ENCODE measurements around the gene ZFHX3.

ZFHX3 gene

DNA sequence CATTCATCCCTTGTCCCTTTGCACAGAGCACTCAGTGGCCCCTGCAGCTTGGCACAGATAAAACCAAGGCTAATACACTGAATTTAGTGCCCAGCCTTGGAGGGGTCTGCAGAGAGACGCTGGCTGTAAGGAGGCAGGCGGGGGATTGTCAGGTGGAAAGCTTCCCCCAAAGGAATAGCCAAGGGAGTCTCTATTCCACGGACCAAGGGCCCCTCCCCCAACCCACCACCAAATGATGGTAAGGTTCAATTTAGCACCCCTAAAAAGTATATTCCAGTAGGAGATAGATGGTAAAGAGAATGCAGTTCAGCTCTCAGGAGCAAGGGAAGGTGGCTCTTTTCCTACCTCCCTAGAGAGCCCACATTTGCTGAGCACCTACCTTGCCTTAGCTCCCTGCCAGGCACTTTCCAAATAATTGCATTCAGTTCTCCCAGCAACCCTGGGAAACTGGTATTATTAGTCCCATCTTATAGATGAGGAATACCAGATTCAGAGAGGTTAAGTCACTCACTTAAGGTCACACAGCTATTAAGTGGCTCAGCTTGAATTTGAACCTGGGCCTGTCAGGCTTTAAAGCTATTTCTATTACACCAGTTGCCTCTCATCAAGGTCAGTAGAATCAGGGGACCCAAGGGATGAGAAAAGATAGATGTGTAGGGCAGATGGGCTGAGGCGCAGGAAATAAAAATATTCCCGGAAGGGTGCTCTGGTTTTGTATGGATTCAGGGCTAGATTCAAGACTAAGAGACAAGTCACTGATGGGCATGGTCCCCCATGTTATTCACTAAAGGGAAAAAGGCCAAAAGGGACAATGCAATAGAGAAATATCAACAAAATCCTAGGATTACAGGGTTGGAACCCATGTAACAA lies 20.0 kb upstream of the ZFHX3 start:
- DNase-seq = no peak

DNA sequence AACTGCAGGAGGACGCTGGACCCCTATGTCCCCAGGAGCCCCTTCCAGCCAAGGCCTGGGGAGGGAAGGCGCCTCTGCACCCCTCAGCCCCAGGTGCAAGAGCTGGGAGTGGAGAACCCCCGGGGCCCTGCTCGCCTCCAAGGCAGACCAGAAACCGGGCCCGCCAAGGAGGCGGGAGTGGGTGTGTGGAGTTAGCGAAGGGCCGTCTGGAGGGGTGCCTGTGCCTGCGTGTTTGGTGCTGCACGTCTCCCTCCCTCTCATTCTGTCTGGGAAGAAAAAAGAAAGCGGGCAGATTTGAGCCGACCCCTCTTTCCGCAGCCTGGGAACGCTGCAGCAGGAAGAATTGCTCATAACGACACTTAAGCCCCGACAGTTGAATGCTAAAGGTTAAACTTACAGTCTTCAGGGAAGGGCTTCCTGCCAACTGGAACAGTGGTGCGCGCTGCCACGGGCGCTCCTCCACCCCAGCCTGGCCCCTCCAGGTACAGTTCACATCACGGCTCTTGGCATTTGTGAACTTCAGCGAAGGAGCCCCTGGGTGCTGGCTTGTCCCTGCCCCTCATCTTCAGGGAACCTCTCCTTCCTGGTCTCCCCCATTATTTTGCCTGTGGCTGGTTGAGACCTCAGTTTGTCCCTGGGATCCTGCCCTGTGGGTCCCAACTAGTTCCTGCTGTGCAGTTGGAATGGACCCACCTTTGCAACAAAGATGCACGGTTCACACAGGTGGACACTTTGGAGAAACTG lies 19.2 kb upstream of the ZFHX3 start:
- no peak for DNase-seq

DNA sequence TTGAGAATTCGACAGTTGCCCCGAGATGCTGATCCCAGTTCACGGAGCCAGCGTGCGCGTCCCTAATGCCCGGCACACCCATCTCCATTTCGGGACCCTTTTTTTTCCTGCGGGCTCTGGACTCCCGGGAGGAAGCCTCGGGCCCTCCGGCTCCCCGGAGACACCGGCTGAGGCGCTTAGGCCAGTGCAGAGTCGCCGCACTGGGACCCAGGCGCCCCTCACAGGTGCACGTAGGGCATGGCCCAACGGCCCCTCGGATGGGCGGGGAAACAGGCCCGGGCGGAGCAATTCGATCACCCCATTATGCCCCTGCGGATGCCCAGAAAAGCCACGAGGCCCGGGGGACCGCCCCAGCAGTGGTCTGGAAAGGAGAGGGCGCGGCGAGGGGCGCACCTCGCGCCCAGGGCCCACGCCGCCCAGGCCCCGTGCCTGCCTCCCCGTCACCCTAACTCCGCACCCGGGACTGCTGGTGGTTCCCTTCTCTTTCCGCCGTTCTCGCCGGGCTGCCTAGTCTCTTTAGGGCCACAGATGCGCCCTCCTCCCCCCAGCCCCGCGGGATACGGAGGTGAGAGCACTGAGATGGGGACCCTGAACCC lies 18.5 kb upstream of the ZFHX3 start:
- no peak for DNase-seq

GRCh38 chr16:73065632-73066330 lies 17.9 kb upstream of the ZFHX3 start:
- DNase-seq = no peak

- no peak for DNase-seq
Observed at GRCh38 chr16:73064994-73065545, 17.1 kb upstream of the ZFHX3 start.

DNA sequence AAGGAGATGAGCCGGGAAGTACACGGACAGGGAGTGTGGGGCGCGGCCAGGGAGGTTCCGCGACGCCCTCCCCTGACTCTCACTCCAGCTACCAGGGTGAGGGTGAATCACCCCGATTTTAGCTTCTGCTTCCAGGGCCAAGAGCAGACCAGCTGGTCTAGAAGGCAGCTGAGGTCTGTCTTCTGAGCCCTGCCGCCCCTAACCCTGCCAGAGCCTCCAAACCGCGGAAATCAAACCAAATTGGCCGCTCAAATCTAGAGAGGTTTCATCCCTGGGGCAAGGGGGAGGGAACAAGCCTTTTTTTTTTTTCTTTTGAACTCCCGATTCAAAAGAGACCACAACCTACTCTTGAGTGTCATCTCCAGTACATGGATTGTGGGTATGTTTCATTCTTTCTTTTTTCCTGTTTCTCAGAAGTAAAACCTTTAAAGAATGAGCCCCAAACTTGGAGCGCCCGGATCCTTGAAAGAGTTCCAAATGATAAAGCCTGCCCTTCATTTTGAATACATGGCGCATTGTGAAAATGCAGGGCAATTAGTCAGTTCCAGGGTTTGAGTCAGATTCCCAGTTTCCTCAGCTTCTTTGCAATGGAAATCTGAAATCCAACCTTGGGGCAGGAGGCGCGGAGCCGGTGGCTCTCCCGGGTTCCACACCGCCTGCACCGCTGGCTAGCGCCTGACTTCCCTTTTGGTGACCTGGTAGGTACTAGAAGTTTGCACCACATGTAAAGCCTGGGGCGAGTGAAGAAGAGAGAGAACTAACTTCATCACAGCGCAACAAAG lies 16.5 kb upstream of the ZFHX3 start:
- DNase-seq = no peak

GRCh38 chr16:73063854-73064211 lies 15.9 kb upstream of the ZFHX3 start:
- no peak for DNase-seq

DNA sequence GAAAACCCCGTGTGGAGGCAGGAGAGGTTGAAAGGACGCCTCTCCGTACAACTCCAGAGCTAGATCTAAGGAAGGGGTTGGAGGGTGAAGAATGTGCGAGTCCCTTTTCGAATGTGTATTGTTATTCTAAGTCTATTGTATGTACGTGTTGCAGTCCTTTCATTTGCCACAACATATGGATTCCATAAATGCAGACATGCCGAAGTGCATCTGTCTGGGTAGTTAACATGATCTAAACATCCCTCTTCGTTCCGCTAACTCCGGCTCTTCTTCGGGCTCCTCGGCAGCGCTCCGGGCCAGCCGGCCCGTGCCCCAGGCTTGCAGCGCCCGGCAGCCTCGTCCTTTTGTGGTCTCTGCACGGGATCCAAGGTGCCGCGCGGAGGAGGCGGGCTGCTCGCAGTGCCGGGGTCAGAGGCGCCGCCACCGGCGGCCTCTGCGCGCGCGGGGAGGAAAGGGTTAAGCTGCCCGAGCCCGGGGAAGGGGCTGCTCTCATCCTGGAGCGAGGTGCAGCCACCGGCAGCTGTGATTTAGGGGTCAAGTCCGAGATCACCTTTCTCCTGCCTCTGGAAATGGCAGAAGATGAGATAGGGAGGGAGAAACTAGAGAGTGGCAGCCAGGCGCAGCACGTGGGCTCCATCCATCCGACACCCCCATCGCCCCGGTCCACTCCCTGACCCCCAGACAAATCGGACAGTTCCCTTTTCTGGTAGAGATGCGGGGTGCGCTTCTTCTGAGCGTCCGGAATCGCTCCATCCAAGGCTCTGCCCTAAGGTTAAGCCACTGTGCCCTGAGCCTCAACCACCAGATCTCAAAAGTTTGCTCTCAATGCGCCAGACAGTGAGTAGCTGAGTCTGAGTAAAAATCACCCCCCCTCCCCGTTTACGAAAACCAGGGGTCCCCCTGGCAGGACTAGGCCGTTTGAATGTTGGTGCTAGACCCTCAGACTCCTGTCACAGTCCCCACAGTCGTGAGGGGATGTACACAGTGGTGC lies 15.1 kb upstream of the ZFHX3 start:
- no peak for DNase-seq

DNA sequence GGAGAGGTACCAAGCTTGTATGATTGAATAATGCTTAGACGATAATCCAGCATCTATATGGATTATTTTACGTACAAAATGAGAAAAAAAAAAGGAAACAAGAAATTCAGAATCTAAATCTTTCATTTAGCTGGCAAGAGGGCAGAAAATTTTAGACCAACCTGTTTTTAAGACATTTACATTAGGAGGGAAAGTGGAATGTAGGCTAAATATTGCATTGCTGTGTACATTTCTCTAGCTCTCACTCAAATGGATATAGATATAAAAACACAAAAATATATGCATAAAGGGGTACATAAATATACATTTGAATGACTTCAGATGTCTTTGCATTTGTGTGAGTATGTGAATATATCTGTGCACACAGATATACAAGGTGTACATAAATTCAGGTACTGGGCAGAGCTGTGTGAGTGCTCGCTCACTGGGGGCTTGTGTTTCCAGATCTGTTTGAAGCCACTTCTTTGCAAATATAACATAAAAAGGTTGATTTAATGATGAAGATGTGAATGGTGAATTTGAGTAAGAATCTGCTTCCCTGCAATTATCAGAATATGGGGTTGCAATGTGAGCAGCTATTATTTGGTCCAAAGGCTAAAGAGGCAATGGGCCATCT lies 14.2 kb upstream of the ZFHX3 start:
- no peak for DNase-seq

- no peak for DNase-seq
Observed at GRCh38 chr16:73060892-73061490, 13.1 kb upstream of the ZFHX3 start.

DNA sequence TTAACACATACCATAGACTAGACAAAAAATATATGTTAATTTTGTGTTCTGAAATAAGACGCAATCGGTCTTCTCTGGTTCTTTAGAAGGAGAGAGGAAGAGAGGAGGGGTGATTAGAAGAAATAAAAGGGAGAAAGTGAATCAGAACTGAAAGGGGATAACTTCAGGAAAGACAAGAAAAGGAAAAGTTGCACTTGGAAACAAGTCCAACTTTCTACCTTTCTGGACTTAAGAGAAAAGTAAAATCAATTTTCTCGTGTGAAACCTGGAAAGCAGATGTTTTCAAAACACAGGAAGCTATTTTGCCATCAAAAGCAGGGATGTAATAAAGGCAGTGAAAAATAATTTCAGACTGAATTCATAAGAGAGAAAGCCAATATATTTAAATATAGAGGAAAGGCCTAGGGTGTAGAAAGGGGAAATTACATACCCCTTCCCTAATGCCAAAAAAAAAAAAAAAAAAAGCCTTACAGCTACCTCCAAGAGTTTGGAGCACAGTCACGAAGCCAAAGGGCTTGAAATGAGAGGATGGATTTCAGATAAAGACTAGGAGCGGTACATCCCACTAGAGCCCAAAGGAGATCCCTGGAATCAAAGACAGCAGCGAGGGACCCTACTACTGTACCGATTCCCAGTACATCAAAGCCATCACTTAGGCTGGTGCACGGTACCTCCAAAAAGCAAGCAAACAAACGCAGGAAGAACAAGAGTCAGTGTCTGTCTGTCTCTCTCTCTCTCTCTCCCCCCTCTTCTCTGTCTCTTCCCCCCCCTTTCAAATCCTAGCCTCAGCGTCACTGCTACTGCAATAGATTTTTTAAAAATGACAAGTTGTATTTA lies 12.1 kb upstream of the ZFHX3 start:
- DNase-seq = no peak

- DNase-seq = no peak
Observed at GRCh38 chr16:73058616-73059409, 10.9 kb upstream of the ZFHX3 start.

DNA sequence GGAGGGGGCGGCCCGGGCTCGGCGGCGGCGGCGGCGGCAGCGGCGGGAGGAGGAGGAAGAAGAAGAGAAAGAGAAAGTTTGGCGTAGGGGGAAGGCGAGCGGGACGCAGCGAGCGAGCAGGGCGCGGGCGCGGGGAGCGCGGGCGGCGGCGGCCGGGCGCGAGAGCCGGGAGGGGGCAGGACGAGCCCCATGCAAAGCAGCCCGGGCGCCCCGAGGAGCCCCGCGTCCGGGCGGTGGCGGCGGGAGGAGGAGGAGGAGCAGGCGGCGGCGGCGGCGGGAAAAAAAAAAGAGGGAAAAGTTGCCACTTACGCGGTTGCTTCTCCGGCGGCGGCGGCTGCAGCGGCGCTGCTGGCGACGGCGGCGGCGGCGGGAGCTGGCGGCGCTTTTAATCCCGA lies 10.3 kb upstream of the ZFHX3 start:
- DNase-seq = peak in 1 of 6 experiments; percentile 6

GRCh38 chr16:73057291-73058210 lies 9.6 kb upstream of the ZFHX3 start:
- no peak for DNase-seq

DNA sequence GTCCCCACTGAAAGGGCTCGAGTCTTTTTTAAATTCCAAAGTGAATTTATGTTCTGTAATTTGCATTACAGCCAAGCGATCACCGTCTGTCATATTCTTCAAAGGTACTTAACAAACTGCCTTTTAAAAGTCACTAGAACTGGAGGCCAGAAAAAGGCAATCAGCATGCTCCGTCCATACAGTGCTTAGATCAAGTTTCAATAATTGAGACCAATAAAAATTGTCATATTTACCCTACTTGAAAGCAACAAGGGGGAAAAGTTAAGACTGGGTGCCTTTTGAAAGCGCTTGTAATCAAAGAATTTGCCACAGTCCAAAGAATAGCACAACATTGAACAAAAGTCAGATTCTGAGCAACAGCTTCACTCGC lies 9.0 kb upstream of the ZFHX3 start:
- no peak for DNase-seq

- DNase-seq = no peak
Observed at GRCh38 chr16:73056448-73056847, 8.5 kb upstream of the ZFHX3 start.

All from stimulated activated naive CD4-positive, alpha-beta T cell (primary cell).